ENCODE results near the gene COA8.
"Not testable (repeated sequence)": the region's sequence is repeated elsewhere in the genome, so short reads cannot be mapped to it uniquely, and the experiment has no call there.

Gene COA8

GRCh38 chr14:103562429-103563225 is at the start of gene COA8, which contains the start of gene BAG5:
Gene COA8, plus strand, starts transcription at chr14:103562960. Its CDS starts 42 bp downstream, at chr14:103563002.
Gene BAG5, minus strand, starts transcription at chr14:103562657. Its CDS starts 1,493 bp downstream, at chr14:103561164.
- DNase-seq (ENCODE audit: low read depth) = peak; percentile 48

DNA sequence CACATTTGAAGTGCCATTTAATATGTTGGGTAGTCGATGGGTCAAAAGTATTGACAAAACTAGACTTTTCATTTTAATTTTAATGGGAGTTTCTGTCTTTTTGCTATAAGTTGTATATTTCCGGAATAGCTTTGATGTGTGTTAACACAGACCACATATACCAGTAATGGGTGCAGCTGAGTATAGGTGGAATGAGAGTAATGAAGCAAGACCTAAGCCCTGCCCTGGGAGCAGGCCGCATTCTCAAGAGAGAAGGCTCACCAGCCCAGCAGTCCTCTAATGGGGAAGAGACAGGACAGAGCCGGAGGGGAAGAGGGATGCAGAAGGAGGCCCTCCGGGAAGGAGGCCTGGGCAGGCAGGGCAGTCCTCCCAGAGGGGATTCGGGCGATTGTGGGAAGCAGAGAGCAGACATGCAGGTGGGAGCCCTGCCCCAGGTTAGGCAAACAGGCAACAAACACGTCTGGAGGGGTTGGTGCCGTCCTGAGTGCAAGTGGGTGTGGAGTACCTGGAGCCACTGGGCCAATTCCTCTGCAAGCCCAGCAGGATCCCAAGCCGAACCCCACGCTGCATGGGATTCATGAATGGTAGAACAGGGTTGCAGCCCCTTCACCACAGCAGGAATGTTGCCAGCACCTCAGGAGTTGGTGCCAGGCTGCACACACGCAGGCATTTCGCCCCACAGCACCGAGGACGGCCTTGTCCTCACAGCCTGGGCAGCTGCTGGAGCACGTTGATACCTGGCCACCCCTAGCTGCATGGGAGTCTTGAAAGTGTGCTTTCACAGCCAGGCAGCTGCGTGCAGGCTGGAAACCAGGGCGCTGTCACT is 48.0 kb upstream of the COA8 start:
- no peak for DNase-seq (ENCODE audit: low read depth)

GRCh38 chr14:103516426-103517173 is 46.2 kb upstream of the COA8 start:
- DNase-seq (ENCODE audit: low read depth) = no peak

DNA sequence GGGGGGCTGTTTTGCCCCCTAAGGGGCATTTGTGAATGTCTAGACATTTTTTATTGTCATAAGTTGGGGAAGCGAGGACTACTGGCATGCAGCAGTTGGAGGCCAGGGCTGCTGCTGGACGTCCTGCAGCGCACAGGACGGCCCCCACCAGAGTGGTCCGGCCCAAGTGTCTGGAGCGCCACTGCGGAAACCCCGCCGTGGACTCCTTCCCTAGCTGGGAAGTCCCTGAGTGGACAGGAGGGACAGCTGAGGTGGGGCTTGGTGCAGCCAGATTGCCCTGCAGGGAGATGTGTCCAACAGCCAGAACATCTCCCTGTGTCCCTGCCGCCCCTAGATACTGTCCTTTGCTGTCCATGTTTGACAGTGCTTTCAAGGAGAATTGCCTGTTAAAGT is 45.6 kb upstream of the COA8 start:
- no peak for DNase-seq (ENCODE audit: low read depth)

- no peak for DNase-seq (ENCODE audit: low read depth)
These were observed 44.9 kb upstream of the COA8 start for GRCh38 chr14:103517721-103518421.

- no peak for DNase-seq (ENCODE audit: low read depth)
These were observed 44.2 kb upstream of the COA8 start for GRCh38 chr14:103518422-103519042.

DNA sequence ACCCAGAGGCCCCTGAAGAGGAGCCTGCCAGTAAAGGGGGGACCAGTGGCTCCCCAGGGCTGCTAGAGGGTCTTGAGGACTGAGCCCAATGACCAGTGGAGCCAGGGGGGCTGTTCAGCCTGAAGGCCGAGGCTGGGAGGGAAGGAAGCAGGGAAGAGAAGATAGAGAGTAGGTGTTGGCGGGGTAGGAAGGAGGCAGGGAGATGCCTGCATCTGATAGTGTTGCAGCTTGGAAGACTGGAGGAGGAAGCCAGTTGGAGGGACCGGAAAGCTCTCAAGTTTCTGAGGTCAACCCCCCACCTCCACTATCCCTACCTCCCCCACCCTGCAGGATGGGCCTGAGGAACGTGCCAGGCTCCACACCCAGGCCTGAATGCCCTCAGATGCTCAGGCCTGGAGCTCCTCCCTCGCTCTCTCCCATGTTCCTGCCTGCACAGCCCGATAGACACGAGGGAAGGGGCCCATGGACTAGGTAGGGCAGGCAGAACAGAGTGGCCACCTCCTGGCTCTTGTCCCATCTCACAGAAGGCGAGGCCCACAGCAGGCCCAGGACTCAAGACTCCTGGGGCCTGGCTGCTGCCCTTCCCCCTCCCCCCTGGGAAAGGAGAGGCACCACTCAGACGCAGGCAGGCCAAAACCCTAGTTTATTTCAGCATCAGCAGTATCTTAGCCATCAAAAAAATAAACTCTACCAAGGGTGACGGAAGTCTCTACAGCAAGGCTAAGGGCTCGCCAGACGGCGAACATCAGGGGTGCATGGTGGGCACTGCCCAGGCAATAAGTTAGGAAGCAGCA is 43.5 kb upstream of the COA8 start:
- no peak for DNase-seq (ENCODE audit: low read depth)

- DNase-seq (ENCODE audit: low read depth) = no peak
These were observed 42.9 kb upstream of the COA8 start for GRCh38 chr14:103519837-103520212.

DNA sequence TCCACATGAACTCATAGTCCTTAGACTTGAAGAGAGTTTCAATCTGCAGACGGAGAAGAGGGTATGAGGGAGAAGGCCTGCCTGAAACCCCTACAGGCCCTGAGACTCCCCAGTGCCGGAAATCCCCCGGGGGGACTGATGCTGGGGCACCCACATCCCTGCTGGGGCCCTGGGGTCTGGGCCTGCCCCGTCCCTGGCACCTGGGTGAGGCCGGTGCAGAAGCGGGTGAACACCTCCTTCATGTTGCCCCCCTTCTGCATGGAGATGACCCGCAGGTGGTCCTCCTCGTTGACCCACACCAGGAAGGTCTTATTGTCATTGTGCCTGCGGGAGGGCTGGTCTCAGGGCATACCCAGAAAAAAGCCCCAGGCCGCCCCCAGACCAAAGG is 42.5 kb upstream of the COA8 start:
- DNase-seq (ENCODE audit: low read depth) = no peak

DNA sequence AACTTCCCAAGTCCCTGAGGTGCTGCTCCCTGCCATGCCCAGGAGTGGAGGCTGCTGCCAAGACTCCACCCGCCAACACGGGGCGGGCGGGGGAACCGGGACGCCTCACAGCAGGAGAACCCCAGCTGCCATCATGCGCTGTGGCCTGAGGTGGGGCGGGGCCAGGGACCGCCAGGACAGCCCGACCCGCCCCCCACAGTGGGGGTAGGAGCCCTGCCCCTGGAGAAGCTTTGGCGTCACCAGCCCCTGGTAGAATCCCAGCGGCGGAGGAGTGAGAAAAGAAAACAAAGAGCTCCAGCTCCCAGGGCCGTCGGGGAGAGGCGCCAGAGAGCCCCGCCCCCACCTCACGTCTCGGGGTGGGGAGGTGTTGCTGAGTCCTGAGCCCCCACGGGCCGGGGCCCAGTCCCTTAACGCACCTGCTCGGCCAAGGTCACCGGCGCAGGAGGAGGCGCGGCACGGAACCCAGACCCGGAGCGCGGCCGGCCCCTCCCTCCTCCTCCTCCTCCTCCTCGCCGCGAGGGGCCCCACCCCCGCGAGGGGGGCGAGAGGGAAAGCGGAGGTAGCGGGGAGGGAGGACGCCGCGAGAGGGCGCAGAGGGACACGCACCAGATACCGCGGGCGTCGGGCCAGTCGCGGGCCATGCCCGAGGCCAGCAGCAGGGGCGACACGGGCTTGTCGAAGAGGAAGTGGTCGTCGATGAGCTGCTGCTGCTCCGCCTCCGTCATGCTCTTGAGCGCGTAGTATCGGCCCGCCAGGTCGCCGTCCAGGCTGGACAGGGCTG is 41.9 kb upstream of the COA8 start:
- DNase-seq (ENCODE audit: low read depth) = no peak

GRCh38 chr14:103521438-103521950 is 41.3 kb upstream of the COA8 start:
- no peak for DNase-seq (ENCODE audit: low read depth)

GRCh38 chr14:103521951-103522563 is 40.7 kb upstream of the COA8 start:
- DNase-seq (ENCODE audit: low read depth) = no peak

- no peak for DNase-seq (ENCODE audit: low read depth)
These were observed 39.8 kb upstream of the COA8 start, which contains the start of gene CKB for GRCh38 chr14:103522649-103523574. Gene CKB, minus strand, starts transcription at chr14:103522830. Its CDS starts 337 bp downstream, at chr14:103522493.

DNA sequence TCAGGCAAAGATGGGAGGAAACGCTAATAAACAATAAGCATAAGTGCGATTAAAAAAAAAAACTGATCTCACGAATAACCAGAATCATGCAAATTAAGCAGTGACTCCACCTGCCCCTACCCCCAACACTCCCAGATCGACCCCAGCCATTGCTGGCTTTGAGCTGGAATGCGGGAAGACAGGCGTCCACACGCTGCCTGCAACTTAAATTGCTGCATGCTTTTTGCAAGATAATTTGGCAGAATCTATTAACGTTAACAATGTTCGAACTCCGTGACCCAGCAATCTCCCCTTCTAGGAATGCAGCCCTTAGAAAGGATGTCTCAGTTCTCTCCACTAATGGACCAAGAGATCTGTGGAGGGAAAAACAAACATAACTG is 39.2 kb upstream of the COA8 start:
- no peak for DNase-seq (ENCODE audit: low read depth)

DNA sequence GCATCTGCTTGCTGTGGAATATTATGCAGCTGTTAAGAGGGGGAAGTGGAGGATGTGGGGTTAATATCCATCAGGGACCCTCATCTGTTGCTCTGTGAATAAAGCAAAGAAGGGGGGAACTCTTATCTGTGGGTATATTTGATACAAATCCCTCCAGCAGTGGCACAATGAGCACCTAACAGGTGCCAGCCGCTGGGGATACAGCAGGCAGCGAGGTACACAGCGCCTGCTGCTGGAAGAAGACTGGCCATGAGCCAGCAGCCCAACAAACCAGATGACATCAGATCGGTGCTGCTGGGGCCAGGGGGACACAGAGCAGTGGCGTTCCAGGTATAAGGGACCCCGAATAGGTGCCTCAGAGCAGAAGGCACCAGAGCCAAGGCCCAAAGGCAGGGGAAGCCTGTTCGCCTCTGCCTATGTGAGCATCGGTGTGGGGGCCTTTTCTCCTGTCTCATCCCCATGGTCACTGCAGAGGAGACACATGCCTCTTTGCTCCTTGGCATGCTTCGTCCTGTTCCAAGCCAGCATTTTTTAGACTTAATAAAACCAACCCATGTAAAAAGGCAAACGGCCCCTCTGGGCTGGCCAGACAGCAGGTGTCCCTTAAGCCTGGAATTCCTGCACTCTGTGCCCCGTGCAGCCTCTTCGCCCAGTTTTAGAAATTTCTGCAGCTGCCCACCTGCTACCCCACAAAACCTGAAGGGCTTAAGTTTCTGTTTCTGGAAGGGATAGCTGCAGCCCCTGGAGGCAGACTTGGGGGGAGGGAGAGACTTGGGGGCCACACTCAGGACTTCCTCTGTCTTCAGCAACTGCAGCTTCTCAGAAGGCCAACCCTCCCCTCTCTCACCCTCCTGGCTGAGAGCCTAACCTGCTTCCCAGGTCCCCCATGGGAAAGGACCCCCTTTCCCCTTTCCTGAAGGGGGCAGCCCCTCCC is 38.5 kb upstream of the COA8 start:
- no peak for DNase-seq (ENCODE audit: low read depth)

- DNase-seq (ENCODE audit: low read depth) = not testable (repeated sequence)
These were observed 37.1 kb upstream of the COA8 start for GRCh38 chr14:103525430-103526246.

All from HS-27A (cell line).